ENCODE results near the gene NKAP. TPM values are rescaled to one million over a fixed set of nuclear protein-coding genes. Genes with fewer than 3 reads are reported as not detected.
"Not testable (repeated sequence)": the region's sequence is repeated elsewhere in the genome, so short reads cannot be mapped to it uniquely, and the experiment has no call there.

Gene NKAP
- total RNA-seq, 2 experiments from 2014 or later, result 6.9 to 11.9 TPM

- no peaks in the 10 kb centered on the region for H3K9me2 ChIP-seq (ENCODE audit: insufficient read depth, low read length)
- BruUV-seq (replicated peaks), result no TSS peak
- no peaks in the 10 kb centered on the region for H3K79me2 ChIP-seq (ENCODE audit: insufficient read depth, low read depth, low read length)
- no peak overlapping the region for H3K4me2 ChIP-seq (ENCODE audit: low read length)
- no peaks in the 10 kb centered on the region for H3K4me1 ChIP-seq (ENCODE audit: insufficient read depth, low read length, poor library complexity, severe bottlenecking)
- ChIA-PET POLR2A (interaction anchor here (0.7 kb wide), 1 partner anchor 475 kb away, joined by 4 read pairs; no protein-coding TSS in a partner anchor), CTCF (ENCODE audit: unreplicated experiment) (no interaction called here)
- H3K9me3 ChIP-seq (ENCODE audit: low read length), result no peaks in the 10 kb centered on the region
- no peaks in the 10 kb centered on the region for H4K20me1 ChIP-seq (ENCODE audit: insufficient read depth, low read length)
- no peak for DNase-seq (ENCODE audit: low spot score)
- TF ChIP-seq EZH2phosphoT487 (IDR thresholded peaks at IDR 0.05; ENCODE audit: borderline replicate concordance, low read depth, low read length), result no peak
- TF ChIP-seq, protein P1, sequence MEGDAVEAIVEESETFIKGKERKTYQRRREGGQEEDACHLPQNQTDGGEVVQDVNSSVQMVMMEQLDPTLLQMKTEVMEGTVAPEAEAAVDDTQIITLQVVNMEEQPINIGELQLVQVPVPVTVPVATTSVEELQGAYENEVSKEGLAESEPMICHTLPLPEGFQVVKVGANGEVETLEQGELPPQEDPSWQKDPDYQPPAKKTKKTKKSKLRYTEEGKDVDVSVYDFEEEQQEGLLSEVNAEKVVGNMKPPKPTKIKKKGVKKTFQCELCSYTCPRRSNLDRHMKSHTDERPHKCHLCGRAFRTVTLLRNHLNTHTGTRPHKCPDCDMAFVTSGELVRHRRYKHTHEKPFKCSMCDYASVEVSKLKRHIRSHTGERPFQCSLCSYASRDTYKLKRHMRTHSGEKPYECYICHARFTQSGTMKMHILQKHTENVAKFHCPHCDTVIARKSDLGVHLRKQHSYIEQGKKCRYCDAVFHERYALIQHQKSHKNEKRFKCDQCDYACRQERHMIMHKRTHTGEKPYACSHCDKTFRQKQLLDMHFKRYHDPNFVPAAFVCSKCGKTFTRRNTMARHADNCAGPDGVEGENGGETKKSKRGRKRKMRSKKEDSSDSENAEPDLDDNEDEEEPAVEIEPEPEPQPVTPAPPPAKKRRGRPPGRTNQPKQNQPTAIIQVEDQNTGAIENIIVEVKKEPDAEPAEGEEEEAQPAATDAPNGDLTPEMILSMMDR (conservative IDR thresholded peaks at IDR 0.05; ENCODE audit: low read length), result no peak
- no peak overlapping the region for H2AFZ ChIP-seq (ENCODE audit: low read length)
- intact Hi-C loops (cut with micrococcal nuclease; ENCODE audit: unreplicated experiment), result no loop called here
- H3K4me3 ChIP-seq (ENCODE audit: low read depth, low read length, poor library complexity, severe bottlenecking), result no peak overlapping the region
- H3K36me3 ChIP-seq (ENCODE audit: insufficient read depth, low read length), result no peaks in the 10 kb centered on the region
- no peak overlapping the region for H3K27ac ChIP-seq (ENCODE audit: low read depth, low read length, poor library complexity, severe bottlenecking)
Observed at GRCh38 chrX:119899125-119899524, 44.4 kb downstream of the NKAP start.

GRCh38 chrX:119895843-119896326 lies 47.7 kb downstream of the NKAP start, which contains the start of gene AKAP14:
AKAP14 (plus strand) TSS chrX:119895893; CDS start chrX:119903224, 7,331 bp downstream.
- no peaks in the 10 kb centered on the region for H3K9me3 ChIP-seq (ENCODE audit: low read length)
- no peak within 1 kb of the TSS for H2AFZ ChIP-seq (ENCODE audit: low read length)
- H3K79me2 ChIP-seq (ENCODE audit: insufficient read depth, low read depth, low read length), result no peaks in the 10 kb centered on the region
- ChIA-PET POLR2A (interaction anchor here (0.7 kb wide), 1 partner anchor 120 kb away, joined by 4 read pairs; no protein-coding TSS in a partner anchor), CTCF (ENCODE audit: unreplicated experiment) (no interaction called here)
- no peaks in the 10 kb centered on the region for H3K4me1 ChIP-seq (ENCODE audit: insufficient read depth, low read length, poor library complexity, severe bottlenecking)
- no peaks in the 10 kb centered on the region for H3K9me2 ChIP-seq (ENCODE audit: insufficient read depth, low read length)
- no peak within 1 kb of the TSS for H3K4me3 ChIP-seq (ENCODE audit: low read depth, low read length, poor library complexity, severe bottlenecking)
- intact Hi-C loops (cut with micrococcal nuclease; ENCODE audit: unreplicated experiment), result no loop called here
- H3K4me2 ChIP-seq (ENCODE audit: low read length), result no peak within 1 kb of the TSS
- H3K27ac ChIP-seq (ENCODE audit: low read depth, low read length, poor library complexity, severe bottlenecking), result no peak within 1 kb of the TSS
- H3K36me3 ChIP-seq (ENCODE audit: insufficient read depth, low read length), result no peaks in the 10 kb centered on the region
- DNase-seq (ENCODE audit: low spot score), result no peak
- TF ChIP-seq, protein P1 (conservative IDR thresholded peaks at IDR 0.05; ENCODE audit: low read length), result no peak
- no peak for TF ChIP-seq EZH2phosphoT487 (IDR thresholded peaks at IDR 0.05; ENCODE audit: borderline replicate concordance, low read depth, low read length)
- H4K20me1 ChIP-seq (ENCODE audit: insufficient read depth, low read length), result no peaks in the 10 kb centered on the region
- no TSS peak for BruUV-seq (replicated peaks)

DNA sequence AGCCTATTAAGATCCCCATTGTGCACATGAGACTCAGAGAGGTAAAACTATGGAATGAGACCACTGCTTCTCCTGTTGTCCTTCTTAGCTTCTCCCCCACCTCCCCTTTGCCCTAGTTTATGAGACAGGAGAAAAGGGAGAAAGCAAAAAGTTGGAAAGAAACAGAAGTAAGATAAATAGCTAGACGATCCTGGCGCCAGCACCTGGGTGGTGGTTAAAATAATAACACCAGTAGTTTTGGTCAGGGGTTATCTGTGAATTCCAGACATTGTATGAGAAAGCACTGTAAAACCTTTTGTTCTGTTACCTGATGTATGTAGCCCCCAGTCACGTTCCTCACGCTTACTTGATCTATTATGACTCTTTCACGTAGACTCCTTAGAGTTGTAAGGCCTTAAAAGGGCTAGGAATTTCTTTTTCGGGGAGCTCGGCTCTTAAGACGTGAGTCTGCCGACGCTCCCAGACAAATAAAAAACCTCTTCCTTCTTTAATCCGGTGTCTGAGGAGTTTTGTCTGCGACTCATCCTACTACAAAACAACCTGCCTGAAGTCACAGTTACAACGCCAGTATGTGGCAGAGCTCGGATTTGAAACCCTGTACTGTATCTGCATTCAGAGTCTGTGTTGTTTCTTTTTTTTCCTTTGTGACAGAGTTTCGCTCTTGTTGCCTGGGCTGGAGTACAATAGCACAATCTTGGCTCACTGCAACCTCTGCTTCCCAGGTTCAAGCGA lies 51.4 kb downstream of the NKAP start:
- H3K9me2 ChIP-seq (ENCODE audit: insufficient read depth, low read length); H3K27ac ChIP-seq (ENCODE audit: low read depth, low read length, poor library complexity, severe bottlenecking); H3K4me2 ChIP-seq (ENCODE audit: low read length); H3K4me3 ChIP-seq (ENCODE audit: low read depth, low read length, poor library complexity, severe bottlenecking); BruUV-seq (replicated peaks); H3K79me2 ChIP-seq (ENCODE audit: insufficient read depth, low read depth, low read length); intact Hi-C loops (cut with micrococcal nuclease; ENCODE audit: unreplicated experiment); CTCF ChIA-PET (ENCODE audit: unreplicated experiment); H3K36me3 ChIP-seq (ENCODE audit: insufficient read depth, low read length); H4K20me1 ChIP-seq (ENCODE audit: insufficient read depth, low read length); H2AFZ ChIP-seq (ENCODE audit: low read length); H3K4me1 ChIP-seq (ENCODE audit: insufficient read depth, low read length, poor library complexity, severe bottlenecking); H3K9me3 ChIP-seq (ENCODE audit: low read length); DNase-seq (ENCODE audit: low spot score): not testable (repeated sequence)
- POLR2A ChIA-PET, result interaction anchor here (0.6 to 1.5 kb wide), 2 partner anchors 22 to 1079 kb away, joined by 3 read pairs; no protein-coding TSS in a partner anchor

GRCh38 chrX:119890626-119891025 lies 52.9 kb downstream of the NKAP start:
- H3K36me3 ChIP-seq (ENCODE audit: insufficient read depth, low read length); H3K79me2 ChIP-seq (ENCODE audit: insufficient read depth, low read depth, low read length); DNase-seq (ENCODE audit: low spot score); BruUV-seq (replicated peaks); H3K4me3 ChIP-seq (ENCODE audit: low read depth, low read length, poor library complexity, severe bottlenecking); H3K9me2 ChIP-seq (ENCODE audit: insufficient read depth, low read length); H4K20me1 ChIP-seq (ENCODE audit: insufficient read depth, low read length); H2AFZ ChIP-seq (ENCODE audit: low read length); intact Hi-C loops (cut with micrococcal nuclease; ENCODE audit: unreplicated experiment); H3K4me2 ChIP-seq (ENCODE audit: low read length); H3K27ac ChIP-seq (ENCODE audit: low read depth, low read length, poor library complexity, severe bottlenecking); POLR2A ChIA-PET; H3K4me1 ChIP-seq (ENCODE audit: insufficient read depth, low read length, poor library complexity, severe bottlenecking); CTCF ChIA-PET (ENCODE audit: unreplicated experiment); H3K9me3 ChIP-seq (ENCODE audit: low read length): not testable (repeated sequence)

All from OCI-LY7 (cell line).